Measurements from ENCODE around the gene PIK3R2. TPM values are rescaled to one million over a fixed set of nuclear protein-coding genes. Genes with fewer than 3 reads are reported as not detected.

PIK3R2 gene
- total and polyA plus RNA-seq, 2 of the 13 experiments (the other 11 are each of a cell fraction or from before 2014, with no cell fraction given) = 18.6 to 25.3 TPM

DNA sequence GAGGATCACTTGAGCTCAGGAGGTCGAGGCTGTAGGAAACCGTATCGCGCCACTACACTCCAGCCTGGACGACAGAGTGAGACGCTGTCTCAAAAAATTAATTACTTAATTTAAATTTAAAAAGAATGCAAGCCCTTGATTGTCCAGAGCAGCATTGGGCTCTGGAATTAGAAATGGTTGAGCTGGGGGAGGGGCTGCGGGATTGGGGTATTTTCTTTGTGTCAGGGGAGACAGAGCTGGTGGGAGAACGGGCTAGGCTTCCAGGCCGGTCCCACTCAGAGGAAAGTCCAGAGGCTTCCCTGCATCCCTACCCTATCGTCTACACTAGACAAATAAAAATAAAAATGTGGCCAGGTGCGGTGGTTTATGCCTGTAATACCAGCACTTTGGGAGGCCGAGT is 53.1 kb downstream of the PIK3R2 start:
- no peak for ATAC-seq
- ChIA-PET CTCF (ENCODE audit: low intra/inter-chr PET ratio, low total read pairs) (no interaction called here), POLR2A (interaction anchor here (1.0 to 4.0 kb wide), 5 partner anchors 14 to 347 kb away, joined by 3 to 27 read pairs (median 4); partner anchors contain the start of genes GDF15, IQCN and MPV17L2)
- H3K27ac ChIP-seq (ENCODE audit: extremely low read length, insufficient read depth, low read length) = no peak overlapping the region
- H2AFZ ChIP-seq (ENCODE audit: low read length) = no peak overlapping the region
- no peaks in the 10 kb centered on the region for H4K20me1 ChIP-seq (ENCODE audit: insufficient read depth, low read length)
- intact Hi-C loops (cut with micrococcal nuclease; ENCODE audit: unreplicated experiment) (loop anchor here (5.0 kb wide), 1 partner anchor 206 kb away; no protein-coding TSS in a partner anchor), in situ Hi-C loops (cut with HindIII; ENCODE audit: extremely low pct_ligation_motif_present, low pct_unique_long_range_greater_than_20kb) (loop anchor here (5.0 to 10.0 kb wide), 2 partner anchors 46 to 209 kb away; partner anchors contain the start of gene SSBP4)
- DNase-seq (ENCODE audit: low spot score) = no peak
- peaks cover 13% of the 10 kb centered on the region for H3K4me1 ChIP-seq (ENCODE audit: insufficient read depth, low read length)
- FAIRE-seq = no peak
- H3K27me3 ChIP-seq (ENCODE audit: control insufficient read depth in 1 of 2, insufficient read depth in 2 of 2, low read length in 2 of 2) = peaks cover 0 to 8% of the 10 kb centered on the region in 2 experiments; a peak in 1 of 5 replicates
- H3K4me3 ChIP-seq (replicated peaks in 1 of 3; ENCODE audit: insufficient read depth in 1 of 3, low read depth in 2 of 3, low read length in 3 of 3) = no peak overlapping the region
- 0 out of 5 replicates have a peak, but pooled peaks cover 0 to 1% of the 10 kb centered on the region in 2 experiments for H3K36me3 ChIP-seq (replicated peaks in 1 of 2; ENCODE audit: control insufficient read depth in 1 of 2, insufficient read depth in 2 of 2, low read length in 2 of 2)
- H3K9ac ChIP-seq (ENCODE audit: insufficient read depth, low read depth, low read length) = no peak overlapping the region
- BruUV-seq (replicated peaks) = no TSS peak
- H3K9me3 ChIP-seq (ENCODE audit: low read length) = no peaks in the 10 kb centered on the region
- WGBS (ENCODE audit: low lambda C conversion rate) = 75% methylated on average over 12 of the region's 12 CpGs
- TF ChIP-seq, protein P1, sequence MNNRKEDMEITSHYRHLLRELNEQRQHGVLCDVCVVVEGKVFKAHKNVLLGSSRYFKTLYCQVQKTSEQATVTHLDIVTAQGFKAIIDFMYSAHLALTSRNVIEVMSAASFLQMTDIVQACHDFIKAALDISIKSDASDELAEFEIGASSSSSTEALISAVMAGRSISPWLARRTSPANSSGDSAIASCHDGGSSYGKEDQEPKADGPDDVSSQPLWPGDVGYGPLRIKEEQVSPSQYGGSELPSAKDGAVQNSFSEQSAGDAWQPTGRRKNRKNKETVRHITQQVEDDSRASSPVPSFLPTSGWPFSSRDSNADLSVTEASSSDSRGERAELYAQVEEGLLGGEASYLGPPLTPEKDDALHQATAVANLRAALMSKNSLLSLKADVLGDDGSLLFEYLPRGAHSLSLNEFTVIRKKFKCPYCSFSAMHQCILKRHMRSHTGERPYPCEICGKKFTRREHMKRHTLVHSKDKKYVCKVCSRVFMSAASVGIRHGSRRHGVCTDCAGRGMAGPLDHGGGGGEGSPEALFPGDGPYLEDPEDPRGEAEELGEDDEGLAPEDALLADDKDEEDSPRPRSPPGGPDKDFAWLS (CRISPR knock-in tag; IDR thresholded peaks at IDR 0.05; ENCODE audit: borderline replicate concordance) = no peak
- TF ChIP-seq CENPT (CRISPR knock-in tag; IDR thresholded peaks at IDR 0.05; ENCODE audit: low read depth) = no peak
- no peak for TF ChIP-seq GZF1 (CRISPR knock-in tag; IDR thresholded peaks at IDR 0.05)
- no peak for TF ChIP-seq SP5 (CRISPR knock-in tag; IDR thresholded peaks at IDR 0.05; ENCODE audit: borderline replicate concordance, low read depth)
- TF ChIP-seq E2F5 (CRISPR knock-in tag; conservative IDR thresholded peaks at IDR 0.05) = no peak
- no peak for TF ChIP-seq ZNF569 (CRISPR knock-in tag; IDR thresholded peaks at IDR 0.05; ENCODE audit: borderline replicate concordance)
- no peak for TF ChIP-seq SRF (IDR thresholded peaks at IDR 0.05; ENCODE audit: low read depth, low read length)
- peak overlapping the region; percentile 87; the same call in 1 of the 2 replicates for H3K4me2 ChIP-seq (ENCODE audit: low read depth, low read length)
- no peaks in the 10 kb centered on the region for H3K79me2 ChIP-seq (ENCODE audit: insufficient read depth, low read length)
